Activated CD4-positive, alpha-beta T cell treated with anti-CD3 and anti-CD28 coated beads, Interleukin-10, Interleukin-2, amounts not matched to agents 100 ng/mL and 50 ng/mL, durations not matched to agents 16 hours and 8 hours (primary cell): ENCODE data around the gene METTL25.

Experiments used
- DNase-seq: peaks from one replicate; pipeline ENCODE4 v3.0.0-alpha.2; 2020

Gene METTL25

GRCh38 chr12:82407481-82407880 is 49.2 kb downstream of the METTL25 start:
- DNase-seq, result no peak

- no peak for DNase-seq
These were observed 50.5 kb downstream of the METTL25 start for GRCh38 chr12:82408844-82409243.

- no peak for DNase-seq
These were observed 53.4 kb downstream of the METTL25 start for GRCh38 chr12:82411546-82412230.

- no peak for DNase-seq
These were observed 53.9 kb downstream of the METTL25 start for GRCh38 chr12:82412246-82412645.

GRCh38 chr12:82414044-82414443 is 55.7 kb downstream of the METTL25 start:
- DNase-seq, result no peak

- no peak for DNase-seq
These were observed 56.6 kb downstream of the METTL25 start for GRCh38 chr12:82414926-82415325.

GRCh38 chr12:82415402-82415801 is 57.1 kb downstream of the METTL25 start:
- DNase-seq, result no peak

GRCh38 chr12:82425241-82425640 is 66.9 kb downstream of the METTL25 start:
- no peak for DNase-seq

- DNase-seq, result no peak
These were observed 67.8 kb downstream of the METTL25 start for GRCh38 chr12:82426081-82426480.

- no peak for DNase-seq
These were observed 68.3 kb downstream of the METTL25 start for GRCh38 chr12:82426586-82426985.

- no peak for DNase-seq
These were observed 72.3 kb downstream of the METTL25 start for GRCh38 chr12:82430541-82431145.

- DNase-seq, result no peak
These were observed 76.1 kb downstream of the METTL25 start for GRCh38 chr12:82434392-82434911.

GRCh38 chr12:82436354-82436753 is 78.0 kb downstream of the METTL25 start:
- no peak for DNase-seq

GRCh38 chr12:82437744-82438143 is 79.4 kb downstream of the METTL25 start:
- peak; percentile 28 for DNase-seq

- peak; percentile 21 for DNase-seq
These were observed 80.0 kb downstream of the METTL25 start for GRCh38 chr12:82438356-82438755.

GRCh38 chr12:82440885-82441284 is 82.6 kb downstream of the METTL25 start:
- DNase-seq, result no peak

- no peak for DNase-seq
These were observed 90.7 kb downstream of the METTL25 start for GRCh38 chr12:82448911-82449578.

- DNase-seq, result no peak
These were observed 98.3 kb downstream of the METTL25 start for GRCh38 chr12:82456633-82457032.

- no peak for DNase-seq
These were observed 99.8 kb downstream of the METTL25 start for GRCh38 chr12:82458101-82458500.

- no peak for DNase-seq
These were observed 103.1 kb downstream of the METTL25 start for GRCh38 chr12:82461393-82461792.

- no peak for DNase-seq
These were observed 103.5 kb downstream of the METTL25 start for GRCh38 chr12:82461836-82462235.

- DNase-seq, result no peak
These were observed 110.2 kb downstream of the METTL25 start for GRCh38 chr12:82468563-82468962.

- no peak for DNase-seq
These were observed 112.7 kb downstream of the METTL25 start for GRCh38 chr12:82470906-82471512.
